ENCODE results near the gene SUGCT.
"Not testable (repeated sequence)": the region's sequence is repeated elsewhere in the genome, so short reads cannot be mapped to it uniquely, and the experiment has no call there.

The SUGCT gene

DNA sequence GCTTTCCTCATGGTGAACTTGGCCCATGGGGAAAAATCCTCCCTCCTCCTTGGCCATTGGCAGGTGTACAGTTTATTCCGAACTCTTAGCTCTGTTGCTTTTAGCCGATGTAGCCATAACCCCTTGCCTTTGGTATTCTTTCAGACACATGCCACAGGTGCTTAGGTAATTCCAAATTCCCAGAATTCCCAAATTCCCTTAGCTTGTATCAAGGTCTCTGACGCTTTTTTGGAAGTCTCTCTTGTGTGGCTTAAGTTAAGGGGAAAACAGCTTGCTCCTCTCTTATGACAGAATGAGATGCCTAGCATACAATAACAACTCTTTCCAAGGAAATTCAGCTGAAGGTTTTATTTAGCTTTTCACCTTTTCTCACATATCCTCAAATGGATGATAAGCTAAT lies 68.0 kb downstream of the SUGCT start:
- DNase-seq (ENCODE audit: low read depth), result no peak

DNA sequence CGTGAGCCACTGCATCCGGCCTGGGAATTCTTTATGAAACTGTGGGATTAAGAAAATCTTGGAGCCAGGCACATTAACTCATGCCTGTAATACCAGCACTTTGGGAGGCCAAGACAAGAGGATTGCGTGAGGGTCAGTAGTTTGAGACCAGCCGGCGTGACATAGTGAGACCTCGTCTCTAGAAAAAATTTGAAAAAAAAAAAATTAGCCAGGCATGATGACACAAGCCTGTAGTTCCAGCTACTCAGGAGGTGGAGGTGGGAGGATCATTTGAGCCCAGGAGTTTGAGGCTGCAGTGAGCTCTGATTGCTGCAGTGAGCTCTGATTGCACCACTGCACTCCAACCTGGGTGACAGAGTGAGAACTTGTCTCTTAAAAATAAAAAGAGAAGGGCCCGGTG lies 69.8 kb downstream of the SUGCT start:
- DNase-seq (ENCODE audit: low read depth), result no peak

DNA sequence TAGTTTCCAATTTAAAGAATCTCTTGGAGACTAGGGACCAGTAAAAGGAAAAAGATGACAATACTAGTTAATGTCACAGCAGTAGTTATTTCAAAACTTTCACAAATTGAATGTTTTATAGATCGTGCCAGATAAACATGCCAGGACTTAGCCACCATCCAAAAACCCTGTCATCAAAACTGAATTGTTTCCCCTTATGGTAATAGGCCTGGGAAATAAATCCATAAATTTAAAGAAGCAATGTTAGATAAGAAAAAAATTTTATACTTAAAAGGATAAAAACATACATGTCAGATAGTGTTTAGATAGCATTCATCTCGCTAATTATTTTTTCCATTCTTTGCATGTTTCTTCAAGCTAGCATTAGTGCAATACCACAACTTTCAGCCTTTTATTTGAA lies 71.2 kb downstream of the SUGCT start:
- no peak for DNase-seq (ENCODE audit: low read depth)

- DNase-seq (ENCODE audit: low read depth), result peak; percentile 50
Observed at GRCh38 chr7:40211276-40212003, 76.6 kb downstream of the SUGCT start.

GRCh38 chr7:40213291-40213690 lies 78.5 kb downstream of the SUGCT start:
- no peak for DNase-seq (ENCODE audit: low read depth)

DNA sequence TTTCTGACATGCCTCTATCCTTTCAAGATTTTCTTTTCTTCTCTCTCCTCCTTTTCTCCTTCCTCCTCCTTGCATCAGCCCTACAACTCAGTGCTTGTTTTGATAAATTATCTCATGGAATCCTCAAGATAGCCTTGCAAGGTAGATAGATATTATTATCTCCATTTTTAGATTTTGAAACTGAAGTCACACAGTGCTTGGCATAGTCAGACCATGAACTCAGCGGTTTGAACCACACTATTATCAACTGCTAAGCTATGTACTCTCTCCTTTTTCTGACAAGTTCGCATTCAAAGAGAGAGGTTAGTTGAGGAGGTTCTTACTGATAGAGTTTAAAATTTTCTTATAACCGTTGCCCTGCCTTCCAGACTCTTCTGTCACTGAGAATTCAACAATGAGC lies 79.1 kb downstream of the SUGCT start:
- no peak for DNase-seq (ENCODE audit: low read depth)

DNA sequence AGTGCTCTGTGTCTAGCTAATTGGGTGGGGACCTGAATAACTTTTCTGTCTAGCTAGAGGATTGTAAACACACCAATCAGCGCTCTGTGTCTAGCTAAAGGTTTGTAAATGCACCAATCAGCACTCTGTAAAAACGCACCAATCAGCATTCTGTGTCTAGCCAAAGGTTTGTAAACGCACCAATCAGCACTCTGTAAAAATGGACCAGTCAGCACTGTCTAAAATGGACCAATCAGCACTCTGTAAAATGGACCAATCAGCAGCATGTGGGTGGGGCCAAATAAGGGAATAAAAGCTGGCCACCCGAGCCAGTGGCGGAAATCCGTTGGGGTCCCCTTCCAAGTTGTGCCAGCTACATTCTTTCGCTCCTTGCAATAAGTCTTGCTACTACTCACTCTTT lies 83.8 kb downstream of the SUGCT start:
- DNase-seq (ENCODE audit: low read depth), result not testable (repeated sequence)

DNA sequence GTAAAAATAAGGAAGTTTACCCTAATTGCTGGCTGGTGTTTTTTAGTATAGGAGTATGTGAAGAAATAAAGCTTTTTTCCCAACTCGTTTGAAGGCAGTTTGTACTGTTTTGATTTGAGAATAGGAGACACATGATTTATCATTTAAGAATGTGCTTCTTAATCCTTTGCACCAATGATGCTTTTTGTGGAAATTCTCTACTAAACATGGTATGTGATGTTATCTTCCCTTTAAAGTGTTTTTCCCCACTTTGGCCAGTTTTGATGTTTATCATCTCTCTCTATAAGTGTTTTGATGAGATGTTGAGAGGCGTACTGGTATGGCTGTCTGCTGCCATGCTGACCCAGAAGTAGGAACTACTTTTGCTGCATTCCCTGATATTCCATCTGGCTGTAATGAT lies 85.1 kb downstream of the SUGCT start:
- DNase-seq (ENCODE audit: low read depth), result peak; percentile 65

GRCh38 chr7:40220421-40220911 lies 85.7 kb downstream of the SUGCT start:
- DNase-seq (ENCODE audit: low read depth), result peak; percentile 41

- DNase-seq (ENCODE audit: low read depth), result peak; percentile 87
Observed at GRCh38 chr7:40221836-40222235, 87.0 kb downstream of the SUGCT start.

GRCh38 chr7:40223451-40224127 lies 88.8 kb downstream of the SUGCT start:
- no peak for DNase-seq (ENCODE audit: low read depth)

- DNase-seq (ENCODE audit: low read depth), result no peak
Observed at GRCh38 chr7:40230101-40230500, 95.3 kb downstream of the SUGCT start.

- no peak for DNase-seq (ENCODE audit: low read depth)
Observed at GRCh38 chr7:40231796-40232195, 97.0 kb downstream of the SUGCT start.

GRCh38 chr7:40232242-40232893 lies 97.6 kb downstream of the SUGCT start:
- DNase-seq (ENCODE audit: low read depth), result no peak

GRCh38 chr7:40234046-40234445 lies 99.2 kb downstream of the SUGCT start:
- DNase-seq (ENCODE audit: low read depth), result no peak

GRCh38 chr7:40234666-40235065 lies 99.9 kb downstream of the SUGCT start:
- DNase-seq (ENCODE audit: low read depth), result no peak

DNA sequence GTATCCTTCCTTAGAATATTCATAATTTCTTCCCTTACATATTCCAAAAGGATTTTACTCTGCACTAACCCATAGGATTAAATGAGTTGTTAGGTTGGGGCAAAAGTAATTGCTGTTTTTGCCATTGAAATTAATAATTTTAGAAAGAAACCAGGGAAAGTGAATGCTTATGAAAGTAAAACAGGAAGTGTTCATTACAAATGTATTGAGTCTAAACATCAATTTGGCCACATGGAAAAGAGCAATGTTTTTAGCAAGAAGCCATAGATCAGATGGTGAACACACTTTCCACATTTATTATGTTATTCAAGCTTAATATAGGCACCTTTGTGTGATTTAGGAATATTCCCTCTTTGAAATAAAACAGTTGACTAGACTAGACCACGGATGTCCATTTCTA lies 102.9 kb downstream of the SUGCT start:
- DNase-seq (ENCODE audit: low read depth), result no peak

GRCh38 chr7:40239755-40240303 lies 105.0 kb downstream of the SUGCT start:
- DNase-seq (ENCODE audit: low read depth), result no peak

- no peak for DNase-seq (ENCODE audit: low read depth)
Observed at GRCh38 chr7:40243076-40243475, 108.3 kb downstream of the SUGCT start.

DNA sequence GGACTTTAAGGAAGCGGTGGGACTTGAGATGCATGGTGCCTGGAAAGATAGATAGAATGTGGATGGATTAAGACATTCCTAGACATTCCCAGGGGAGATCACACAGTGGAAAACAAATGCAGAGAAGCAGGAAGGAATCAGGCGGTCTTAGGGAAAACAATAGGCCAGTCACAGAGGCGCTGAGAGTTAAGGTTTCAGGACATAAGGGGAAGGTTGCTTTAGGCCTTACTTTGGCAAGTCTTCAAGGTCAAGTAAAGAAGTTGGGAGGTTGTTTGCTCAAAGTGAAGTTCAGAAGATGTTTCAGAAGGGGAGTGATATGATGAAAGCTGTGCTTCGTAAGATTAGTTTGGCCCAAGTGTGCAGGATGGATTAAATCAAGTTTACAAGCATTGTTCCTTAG lies 109.4 kb downstream of the SUGCT start:
- DNase-seq (ENCODE audit: low read depth), result no peak

DNA sequence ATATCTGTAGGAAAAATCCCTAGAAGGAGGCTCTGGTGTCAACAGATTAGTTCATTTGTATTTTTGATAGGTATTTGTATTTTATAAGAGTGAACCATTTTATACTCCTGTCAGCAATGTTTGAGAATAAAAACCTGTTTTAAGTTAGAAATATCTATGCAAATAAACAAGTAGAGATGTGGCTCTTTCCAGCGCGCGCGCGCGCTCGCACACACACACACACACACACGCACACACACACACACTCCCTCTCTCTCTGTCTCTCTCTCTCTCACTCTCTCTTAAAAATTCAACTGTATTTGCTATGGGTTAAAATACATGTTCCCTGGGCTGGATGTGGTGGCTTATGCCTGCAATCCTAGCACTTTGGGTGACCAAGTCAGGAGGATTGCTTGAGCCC lies 113.9 kb downstream of the SUGCT start:
- no peak for DNase-seq (ENCODE audit: low read depth)

DNA sequence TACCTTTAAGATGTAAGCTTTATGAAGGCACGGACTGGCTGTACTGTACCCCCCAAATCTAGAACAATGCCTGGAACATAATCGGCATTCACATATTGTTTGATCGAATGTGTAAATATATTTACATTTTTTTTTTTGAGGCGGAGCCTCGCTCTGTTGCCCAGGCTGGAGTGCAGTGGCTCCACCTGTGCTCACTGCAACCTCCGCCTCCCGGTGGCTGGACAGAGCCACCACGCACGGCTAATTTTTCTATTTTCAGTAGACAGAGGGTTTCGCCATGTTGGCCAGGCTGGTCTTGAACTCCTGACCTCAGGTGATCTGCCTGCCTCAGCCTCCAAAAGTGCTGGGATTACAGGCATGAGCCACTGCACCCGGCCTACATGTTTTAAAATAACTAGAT lies 118.6 kb downstream of the SUGCT start:
- DNase-seq (ENCODE audit: low read depth), result not testable (repeated sequence)

All from GM04503 (cell line).